Activated T-cell treated with anti-CD3 and anti-CD28 coated beads, Interleukin-2, amount 50 U/mL, for 72 hours (primary cell): Measurements from ENCODE around the gene CD79B. TPM values are rescaled to one million over a fixed set of nuclear protein-coding genes. Genes with fewer than 3 reads are reported as not detected.
"Not testable (repeated sequence)": the region's sequence is repeated elsewhere in the genome, so short reads cannot be mapped to it uniquely, and the experiment has no call there.

Experiments used
- ATAC-seq, 2 donors: fragments of 150-1000 bp; cut with Tn5 transposase; replicated peaks in 1 of 2; 2 replicates each; pipeline ENCODE4 v1.10.0; 2021; ENCODE audit warnings: moderate library complexity in 2 of 2, mild to moderate bottlenecking in 1 of 2
- DNase-seq, 2 donors: peaks; one replicate each; pipeline ENCODE4 v3.0.0; 2021 to 2022; ENCODE audit warnings: mixed read lengths in 1 of 2
- H3K27ac Mint-ChIP-seq: one replicate; pipeline ENCODE4 v1.8.0; 2022; ENCODE audit warnings: mild to moderate bottlenecking, moderate library complexity, mixed read lengths
- H3K27me3 Mint-ChIP-seq: one replicate; pipeline ENCODE4 v1.8.0; 2022; ENCODE audit warnings: low read depth, mixed read lengths
- H3K36me3 Mint-ChIP-seq, 2 donors: one replicate each; pipeline ENCODE4 v1.8.0; 2022; ENCODE audit warnings: mixed read lengths in 2 of 2, mild to moderate bottlenecking in 1 of 2; ENCODE audit not compliant: insufficient read depth in 2 of 2
- H3K4me1 Mint-ChIP-seq: one replicate; pipeline ENCODE4 v1.8.0; 2022; ENCODE audit warnings: low read depth, mixed read lengths
- H3K4me3 Mint-ChIP-seq, 2 donors: one replicate each; pipeline ENCODE4 v1.8.0; 2022; ENCODE audit warnings: mild to moderate bottlenecking in 2 of 2, mixed read lengths in 2 of 2, moderate library complexity in 2 of 2
- H3K9me3 Mint-ChIP-seq, 2 donors: one replicate each; pipeline ENCODE4 v1.8.0; 2022; ENCODE audit warnings: mixed read lengths in 2 of 2
- total RNA-seq, 2 donors: library from RNA; stranded (reverse); gene quantifications; one replicate each; pipeline ENCODE4 v1.2.3, GENCODE V29; 2022

The CD79B gene
- total RNA-seq, 2 donors from 2014 or later: 24.8 to 31.0 TPM

GRCh38 chr17:63907161-63907778, 24.9 kb downstream of the CD79B start:
- not testable (repeated sequence) for H3K27me3 Mint-ChIP-seq, H3K36me3 Mint-ChIP-seq, H3K4me3 Mint-ChIP-seq, H3K27ac Mint-ChIP-seq, H3K9me3 Mint-ChIP-seq
- H3K4me1 Mint-ChIP-seq: peaks cover 19% of the 10 kb centered on the region
- ATAC-seq: peak; percentile 54 to 63
- peak; percentile 27 to 44 for DNase-seq

- not testable (repeated sequence) for H3K4me3 Mint-ChIP-seq, H3K9me3 Mint-ChIP-seq, ATAC-seq, H3K27me3 Mint-ChIP-seq, H3K27ac Mint-ChIP-seq, DNase-seq, H3K36me3 Mint-ChIP-seq
- peaks cover 16% of the 10 kb centered on the region for H3K4me1 Mint-ChIP-seq
Measured at GRCh38 chr17:63904796-63905195, 27.3 kb downstream of the CD79B start.

- DNase-seq: peak in 1 of 2 donors; percentile 38
- peak; percentile 35 to 54 for ATAC-seq
Measured at GRCh38 chr17:63903787-63904201, 28.3 kb downstream of the CD79B start.

GRCh38 chr17:63901971-63902370, 30.2 kb downstream of the CD79B start:
- H3K4me3 Mint-ChIP-seq, H3K27ac Mint-ChIP-seq, ATAC-seq, DNase-seq, H3K36me3 Mint-ChIP-seq, H3K27me3 Mint-ChIP-seq, H3K9me3 Mint-ChIP-seq: not testable (repeated sequence)
- H3K4me1 Mint-ChIP-seq: peaks cover 36% of the 10 kb centered on the region

More at GRCh38 chr17:63903787-63904201, 28.3 kb downstream of the CD79B start:
- not testable (repeated sequence) for H3K36me3 Mint-ChIP-seq, H3K4me3 Mint-ChIP-seq, H3K27me3 Mint-ChIP-seq, H3K9me3 Mint-ChIP-seq, H3K27ac Mint-ChIP-seq
- peaks cover 26% of the 10 kb centered on the region for H3K4me1 Mint-ChIP-seq

GRCh38 chr17:63898899-63899798, 33.0 kb downstream of the CD79B start:
- H3K9me3 Mint-ChIP-seq, H3K27me3 Mint-ChIP-seq, H3K36me3 Mint-ChIP-seq, H3K27ac Mint-ChIP-seq: not testable (repeated sequence)
- DNase-seq: peak; percentile 60 to 69
- Mint-ChIP-seq H3K4me1 (peaks cover 36% of the 10 kb centered on the region), H3K4me3 (peak overlapping the region in 1 of 2 donors; percentile 36)
- peak; percentile 93 to 96 for ATAC-seq

GRCh38 chr17:63896524-63897354, 35.4 kb downstream of the CD79B start, which contains the start of gene CSH1:
TSS of gene CSH1 (minus strand) at chr17:63896574. CDS start at chr17:63896511, 63 bp downstream.
- ATAC-seq, H3K27me3 Mint-ChIP-seq, H3K36me3 Mint-ChIP-seq, H3K9me3 Mint-ChIP-seq, H3K27ac Mint-ChIP-seq, H3K4me3 Mint-ChIP-seq, DNase-seq: not testable (repeated sequence)
- H3K4me1 Mint-ChIP-seq: peaks cover 27% of the 10 kb centered on the region

DNA sequence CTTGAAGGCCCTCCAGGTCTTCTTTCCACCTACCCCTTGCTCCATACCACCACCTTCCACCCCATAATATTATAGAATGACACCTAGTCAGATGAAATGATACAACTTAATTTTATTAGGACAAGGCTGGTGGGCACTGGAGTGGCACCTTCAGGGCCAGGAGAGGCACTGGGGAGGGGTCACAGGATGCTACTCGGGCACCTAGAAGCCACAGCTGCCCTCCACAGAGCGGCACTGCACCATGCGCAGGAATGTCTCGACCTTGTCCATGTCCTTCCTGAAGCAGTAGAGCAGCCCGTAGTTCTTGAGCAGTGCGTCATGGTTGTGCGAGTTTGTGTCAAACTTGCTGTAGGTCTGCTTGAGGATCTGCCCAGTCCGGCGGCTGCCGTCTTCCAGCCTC, 37.3 kb downstream of the CD79B start:
- peaks cover 20% of the 10 kb centered on the region for H3K4me1 Mint-ChIP-seq
- DNase-seq, H3K36me3 Mint-ChIP-seq, H3K4me3 Mint-ChIP-seq, H3K27me3 Mint-ChIP-seq, ATAC-seq, H3K9me3 Mint-ChIP-seq, H3K27ac Mint-ChIP-seq: not testable (repeated sequence)

GRCh38 chr17:63894021-63894420, 38.1 kb downstream of the CD79B start:
- H3K36me3 Mint-ChIP-seq, DNase-seq, H3K27ac Mint-ChIP-seq, H3K4me3 Mint-ChIP-seq, H3K9me3 Mint-ChIP-seq, ATAC-seq, H3K27me3 Mint-ChIP-seq: not testable (repeated sequence)
- H3K4me1 Mint-ChIP-seq: peaks cover 15% of the 10 kb centered on the region

- H3K9me3 Mint-ChIP-seq, H3K27me3 Mint-ChIP-seq, ATAC-seq, H3K4me3 Mint-ChIP-seq, DNase-seq, H3K36me3 Mint-ChIP-seq, H3K4me1 Mint-ChIP-seq, H3K27ac Mint-ChIP-seq: not testable (repeated sequence)
Measured at GRCh38 chr17:63892316-63893037, 39.7 kb downstream of the CD79B start.

DNA sequence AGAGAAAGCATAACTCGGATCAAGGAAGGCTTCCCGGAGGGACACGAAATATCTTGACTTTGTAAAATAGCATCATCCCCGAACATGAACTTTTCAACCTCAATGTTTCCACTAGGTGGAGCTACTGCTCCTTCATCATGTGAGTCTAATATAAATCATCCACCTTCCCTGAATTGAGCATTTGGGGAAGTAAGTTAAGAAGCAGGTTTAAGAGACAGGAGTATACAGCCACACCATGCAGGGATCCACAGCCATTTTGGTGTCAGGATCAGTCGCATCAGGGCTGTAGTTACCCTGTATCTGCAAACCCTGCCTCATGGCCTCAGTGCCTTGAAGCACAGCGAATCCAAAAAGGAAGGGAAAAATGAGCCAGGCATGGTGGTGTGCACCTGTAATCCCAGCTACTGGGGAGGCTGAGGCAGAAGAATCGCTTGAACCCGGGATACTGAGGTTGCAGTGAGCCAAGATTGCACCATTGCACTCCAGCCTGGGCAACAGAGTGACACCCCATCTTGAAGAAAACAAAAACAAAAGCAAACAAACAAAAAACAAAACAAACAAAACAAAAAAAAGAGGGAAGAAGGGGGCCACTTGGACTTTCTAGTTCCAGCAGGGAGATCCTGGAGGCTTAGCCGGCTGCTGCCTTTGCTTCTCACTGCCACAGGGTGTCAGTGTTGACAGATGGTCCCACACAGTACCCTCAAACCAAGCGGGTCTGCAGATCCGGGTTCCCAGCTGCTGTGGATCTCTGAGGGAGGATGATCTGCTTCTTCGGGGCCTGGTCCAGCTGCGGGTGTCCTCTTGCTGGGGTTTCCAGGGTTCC, 42.9 kb downstream of the CD79B start:
- peak overlapping the region in 1 of 2 donors; percentile 36 for H3K4me3 Mint-ChIP-seq
- not testable (repeated sequence) for H3K4me1 Mint-ChIP-seq, H3K27ac Mint-ChIP-seq, H3K9me3 Mint-ChIP-seq, H3K36me3 Mint-ChIP-seq, H3K27me3 Mint-ChIP-seq
- DNase-seq: peak; percentile 23 to 34
- ATAC-seq: peak; percentile 58 to 64

DNA sequence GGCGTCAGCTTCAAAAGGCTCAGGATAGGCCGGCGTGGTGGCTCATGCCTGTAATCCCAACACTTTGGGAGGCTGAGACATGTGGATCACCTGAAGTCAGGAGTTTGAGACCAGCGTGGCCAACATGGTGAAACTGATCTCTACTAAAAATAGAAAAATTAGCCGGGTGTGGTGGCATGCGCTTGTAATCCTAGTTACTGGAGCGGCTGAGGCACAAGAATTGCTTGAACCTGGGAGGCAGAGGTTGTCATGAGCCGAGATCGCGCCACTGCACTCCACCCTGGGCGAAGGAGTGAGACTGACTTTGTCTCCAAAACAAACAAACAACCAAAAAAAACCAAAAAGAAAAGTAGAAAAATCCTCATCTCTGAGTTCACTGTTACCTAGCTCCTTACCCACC, 47.0 kb downstream of the CD79B start:
- not testable (repeated sequence) for H3K4me3 Mint-ChIP-seq, H3K9me3 Mint-ChIP-seq, H3K36me3 Mint-ChIP-seq, H3K27me3 Mint-ChIP-seq, ATAC-seq, H3K27ac Mint-ChIP-seq, DNase-seq
- peaks cover 13% of the 10 kb centered on the region for H3K4me1 Mint-ChIP-seq

GRCh38 chr17:63882626-63883126, 49.5 kb downstream of the CD79B start:
- H3K4me3 Mint-ChIP-seq, H3K36me3 Mint-ChIP-seq, ATAC-seq, DNase-seq, H3K4me1 Mint-ChIP-seq, H3K27me3 Mint-ChIP-seq, H3K27ac Mint-ChIP-seq, H3K9me3 Mint-ChIP-seq: not testable (repeated sequence)
